Measurements from ENCODE around the gene TASOR2. TPM values are rescaled to one million over a fixed set of nuclear protein-coding genes. Genes with fewer than 3 reads are reported as not detected.

TASOR2 gene
- total and polyA plus RNA-seq, 9 of the 15 experiments (the other 6 are each of a cell fraction or from before 2014, with no cell fraction given) = 12.7 to 75.3 (median 52.3) TPM

- TF ChIP-seq U2AF1 (optimal IDR thresholded peaks at IDR 0.05; ENCODE audit: low read depth, low read length) (no peak), ZNF431 (CRISPR knock-in tag; IDR thresholded peaks at IDR 0.05) (no peak), ZNF282 (CRISPR knock-in tag; IDR thresholded peaks at IDR 0.05) (no peak), SETDB1 (IDR thresholded peaks at IDR 0.05; ENCODE audit: low read length) (no peak), MBD1 (CRISPR knock-in tag; IDR thresholded peaks at IDR 0.05) (no peak), HDAC3 (IDR thresholded peaks at IDR 0.05; ENCODE audit: borderline replicate concordance, partially characterized antibody) (no peak), MED1 (CRISPR knock-in tag; IDR thresholded peaks at IDR 0.05; ENCODE audit: borderline replicate concordance) (no peak), NFE2L1 (tag; IDR thresholded peaks at IDR 0.05; ENCODE audit: borderline replicate concordance, low read depth) (no peak), MLX (CRISPR knock-in tag; conservative IDR thresholded peaks at IDR 0.05) (no peak), CBX1 (IDR thresholded peaks at IDR 0.05; ENCODE audit: low read depth) (no peak), KHSRP (IDR thresholded peaks at IDR 0.05) (no peak), TAF1 (IDR thresholded peaks at IDR 0.05; ENCODE audit: control insufficient read depth, extremely low read depth, insufficient read depth, low read length, severe bottlenecking) (peak; percentile 59), SMAD1 (IDR thresholded peaks at IDR 0.05; ENCODE audit: low read depth, low read length, partially characterized antibody) (no peak), CTCF (IDR thresholded peaks at IDR 0.05 in 2 of 3, conservative IDR thresholded peaks at IDR 0.05 in 1 of 3; ENCODE audit: insufficient read depth in 2 of 3, low read depth in 1 of 3, low read length in 3 of 3) (0 out of 6 replicates have a peak, but pooled peaks of 1 of the 3 experiments have one; percentile 21), RNF219 (CRISPR knock-in tag; IDR thresholded peaks at IDR 0.05) (no peak), ZNF551 (CRISPR knock-in tag; IDR thresholded peaks at IDR 0.05) (no peak), THAP7 (CRISPR knock-in tag; IDR thresholded peaks at IDR 0.05) (no peak)
- TF ChIP-seq, protein P1, sequence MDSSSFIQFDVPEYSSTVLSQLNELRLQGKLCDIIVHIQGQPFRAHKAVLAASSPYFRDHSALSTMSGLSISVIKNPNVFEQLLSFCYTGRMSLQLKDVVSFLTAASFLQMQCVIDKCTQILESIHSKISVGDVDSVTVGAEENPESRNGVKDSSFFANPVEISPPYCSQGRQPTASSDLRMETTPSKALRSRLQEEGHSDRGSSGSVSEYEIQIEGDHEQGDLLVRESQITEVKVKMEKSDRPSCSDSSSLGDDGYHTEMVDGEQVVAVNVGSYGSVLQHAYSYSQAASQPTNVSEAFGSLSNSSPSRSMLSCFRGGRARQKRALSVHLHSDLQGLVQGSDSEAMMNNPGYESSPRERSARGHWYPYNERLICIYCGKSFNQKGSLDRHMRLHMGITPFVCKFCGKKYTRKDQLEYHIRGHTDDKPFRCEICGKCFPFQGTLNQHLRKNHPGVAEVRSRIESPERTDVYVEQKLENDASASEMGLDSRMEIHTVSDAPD (CRISPR knock-in tag; IDR thresholded peaks at IDR 0.05) = no peak
These were observed 18.4 kb upstream of the TASOR2 start, which contains the start of gene ASB13 (continued) for GRCh38 chr10:5666008-5666840.

Data from K562 (cell line).